Measurements from ENCODE around the gene SARDH. TPM values are rescaled to one million over a fixed set of nuclear protein-coding genes. Genes with fewer than 3 reads are reported as not detected.

SARDH gene
- total RNA-seq, 3 donors from 2014 or later = 0.23 to 2.1 (median 0.46) TPM

DNA sequence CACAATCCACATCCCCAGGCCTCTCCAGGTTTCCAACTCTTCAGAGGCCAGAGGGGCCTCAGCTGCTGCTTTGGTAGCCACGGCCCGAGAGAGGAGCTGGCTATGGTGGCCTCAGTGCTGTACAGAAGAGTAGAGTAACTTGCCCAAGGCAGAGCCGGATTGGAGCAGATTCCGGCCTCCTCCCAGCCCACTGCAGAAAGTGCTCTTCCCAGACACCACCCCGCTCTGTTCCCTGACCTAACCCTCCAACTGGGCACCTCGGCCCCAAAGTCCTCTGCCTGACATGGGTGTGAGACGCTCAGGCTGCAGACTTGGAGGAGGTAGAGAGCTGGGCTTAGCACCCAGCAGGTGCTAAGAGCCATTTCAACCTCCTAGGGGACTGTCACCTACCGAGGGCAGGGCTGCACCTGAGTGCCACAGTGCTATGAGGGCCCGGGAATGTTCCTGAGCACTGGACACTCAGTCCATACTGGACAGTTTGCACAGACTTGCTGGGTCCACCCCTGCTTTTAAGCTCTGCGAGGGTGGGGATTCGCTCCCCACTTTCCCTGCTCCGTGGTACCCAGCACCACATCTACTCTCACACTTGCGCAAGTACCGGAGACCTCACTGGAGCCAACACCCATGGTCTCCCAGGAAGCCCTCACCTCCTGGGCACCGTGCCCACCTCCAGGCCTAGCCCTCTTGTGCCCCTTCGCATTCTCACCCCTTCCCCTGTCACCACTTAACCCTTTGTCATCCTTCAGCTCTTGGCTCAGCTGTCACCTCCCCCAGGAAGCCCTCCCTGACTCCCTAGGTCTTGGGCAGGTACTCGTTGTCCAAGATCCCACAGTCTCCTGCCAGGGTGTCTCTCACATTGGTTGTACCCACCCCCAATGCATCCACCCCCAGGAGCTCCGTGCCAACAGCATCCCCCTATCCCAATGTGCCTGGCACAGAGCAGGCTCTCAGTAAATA is 52.2 kb downstream of the SARDH start:
- H3K4me1 ChIP-seq (ENCODE audit: low read depth) = no peaks in the 10 kb centered on the region
- peak in 1 of 3 donors; percentile 16 for DNase-seq
- intact Hi-C loops (cut with DNase I, micrococcal nuclease) = no loop called here
- H3K9me3 ChIP-seq = no peaks in the 10 kb centered on the region
- ATAC-seq = no peak
- H3K4me3 ChIP-seq = no peak overlapping the region
- TF ChIP-seq, protein P1, sequence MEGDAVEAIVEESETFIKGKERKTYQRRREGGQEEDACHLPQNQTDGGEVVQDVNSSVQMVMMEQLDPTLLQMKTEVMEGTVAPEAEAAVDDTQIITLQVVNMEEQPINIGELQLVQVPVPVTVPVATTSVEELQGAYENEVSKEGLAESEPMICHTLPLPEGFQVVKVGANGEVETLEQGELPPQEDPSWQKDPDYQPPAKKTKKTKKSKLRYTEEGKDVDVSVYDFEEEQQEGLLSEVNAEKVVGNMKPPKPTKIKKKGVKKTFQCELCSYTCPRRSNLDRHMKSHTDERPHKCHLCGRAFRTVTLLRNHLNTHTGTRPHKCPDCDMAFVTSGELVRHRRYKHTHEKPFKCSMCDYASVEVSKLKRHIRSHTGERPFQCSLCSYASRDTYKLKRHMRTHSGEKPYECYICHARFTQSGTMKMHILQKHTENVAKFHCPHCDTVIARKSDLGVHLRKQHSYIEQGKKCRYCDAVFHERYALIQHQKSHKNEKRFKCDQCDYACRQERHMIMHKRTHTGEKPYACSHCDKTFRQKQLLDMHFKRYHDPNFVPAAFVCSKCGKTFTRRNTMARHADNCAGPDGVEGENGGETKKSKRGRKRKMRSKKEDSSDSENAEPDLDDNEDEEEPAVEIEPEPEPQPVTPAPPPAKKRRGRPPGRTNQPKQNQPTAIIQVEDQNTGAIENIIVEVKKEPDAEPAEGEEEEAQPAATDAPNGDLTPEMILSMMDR (IDR thresholded peaks at IDR 0.05) = no peak
- no peaks in the 10 kb centered on the region for H3K36me3 ChIP-seq (ENCODE audit: low read depth)

DNA sequence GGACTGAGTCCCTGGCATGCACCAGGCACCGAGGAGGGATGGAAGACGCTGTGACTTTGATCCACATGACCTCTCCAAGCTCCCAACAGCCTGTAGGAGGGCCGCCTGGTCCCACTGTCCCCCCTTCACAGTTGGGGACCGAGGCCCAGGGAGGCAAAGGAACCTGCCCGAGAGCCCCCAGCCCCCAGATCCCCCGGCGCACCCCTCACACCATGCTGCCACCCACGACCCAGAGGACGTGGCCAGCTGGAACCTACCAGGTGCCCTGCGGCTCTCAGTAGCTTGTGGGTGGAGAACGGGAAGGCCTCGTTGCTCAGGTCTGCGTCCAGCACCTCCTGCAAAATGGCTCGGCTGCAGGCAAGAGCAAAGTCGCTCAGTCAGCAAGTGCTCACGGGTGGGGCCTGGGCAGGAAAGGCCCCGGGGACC is 53.2 kb downstream of the SARDH start:
- DNase-seq = peak in 2 of 3 donors; percentile 6 to 41
- Histone ChIP-seq H3K9me3 (no peaks in the 10 kb centered on the region), H3K4me3 (no peak overlapping the region), H3K36me3 (ENCODE audit: low read depth) (no peaks in the 10 kb centered on the region), H3K4me1 (ENCODE audit: low read depth) (no peaks in the 10 kb centered on the region)
- TF ChIP-seq, protein P1 (IDR thresholded peaks at IDR 0.05) = no peak
- intact Hi-C loops (cut with DNase I, micrococcal nuclease) = no loop called here
- no peak for ATAC-seq

GRCh38 chr9:133684121-133684935 is 53.8 kb downstream of the SARDH start:
- DNase-seq (peak in 2 of 3 donors; percentile 20 to 50), ATAC-seq (no peak)
- intact Hi-C loops (cut with DNase I, micrococcal nuclease) = no loop called here
- no peaks in the 10 kb centered on the region for H3K9me3 ChIP-seq
- H3K4me1 ChIP-seq (ENCODE audit: low read depth) = peaks cover 2% of the 10 kb centered on the region
- TF ChIP-seq, protein P1 (IDR thresholded peaks at IDR 0.05) = no peak
- no peak overlapping the region for H3K4me3 ChIP-seq
- no peaks in the 10 kb centered on the region for H3K36me3 ChIP-seq (ENCODE audit: low read depth)

- TF ChIP-seq, protein P1 (IDR thresholded peaks at IDR 0.05) = no peak
- peaks cover 2% of the 10 kb centered on the region for H3K4me1 ChIP-seq (ENCODE audit: low read depth)
- H3K4me3 ChIP-seq = no peak overlapping the region
- DNase-seq (peak in 2 of 3 donors; percentile 19 to 50), ATAC-seq (peak; percentile 76)
- intact Hi-C loops (cut with DNase I, micrococcal nuclease) = no loop called here
- H3K9me3 ChIP-seq = no peaks in the 10 kb centered on the region
- H3K36me3 ChIP-seq (ENCODE audit: low read depth) = no peaks in the 10 kb centered on the region
Measured at GRCh38 chr9:133683586-133684120, 54.5 kb downstream of the SARDH start.

GRCh38 chr9:133682818-133683585 is 55.1 kb downstream of the SARDH start:
- Histone ChIP-seq H3K9me3 (no peaks in the 10 kb centered on the region), H3K36me3 (ENCODE audit: low read depth) (no peaks in the 10 kb centered on the region), H3K4me3 (no peak overlapping the region), H3K4me1 (ENCODE audit: low read depth) (peaks cover 2% of the 10 kb centered on the region)
- TF ChIP-seq, protein P1 (IDR thresholded peaks at IDR 0.05) = no peak
- intact Hi-C loops (cut with DNase I, micrococcal nuclease) = no loop called here
- DNase-seq (peak in 2 of 3 donors; percentile 27 to 67), ATAC-seq (no peak)
